GM13977 (cell line): ENCODE data around the gene C16orf87.

Experiments used
- DNase-seq: peaks from one replicate; pipeline ENCODE4 v3.0.0; 2012; ENCODE audit warnings: low spot score
- CTCF ChIP-seq: IDR thresholded peaks from 2 replicates; pipeline ENCODE4 v1.5.1; 2012; ENCODE audit warnings: mild to moderate bottlenecking, control low read depth; ENCODE audit not compliant: insufficient read depth; ENCODE audit errors: extremely low read depth, missing control alignments
- in situ Hi-C: fragments of 300-500 bp; cut with MboI; formaldehyde crosslinking; loops from one replicate; pipeline ENCODE4 v1.12.0; 2022; ENCODE audit warnings: low sequenced_read_pairs, low pct_unique_long_range_greater_than_20kb, mixed read lengths, inconsistent platforms; ENCODE audit not compliant: unreplicated experiment

Gene C16orf87

GRCh38 chr16:46853713-46854443 lies 22.9 kb upstream of the C16orf87 start:
- TF ChIP-seq CTCF, result peak; percentile 88
- DNase-seq, result peak; percentile 79
- in situ Hi-C loops, result no loop called here

- in situ Hi-C loops, result no loop called here
- no peak for TF ChIP-seq CTCF
- DNase-seq, result no peak
Measured at GRCh38 chr16:46852130-46852529, 21.1 kb upstream of the C16orf87 start.

DNA sequence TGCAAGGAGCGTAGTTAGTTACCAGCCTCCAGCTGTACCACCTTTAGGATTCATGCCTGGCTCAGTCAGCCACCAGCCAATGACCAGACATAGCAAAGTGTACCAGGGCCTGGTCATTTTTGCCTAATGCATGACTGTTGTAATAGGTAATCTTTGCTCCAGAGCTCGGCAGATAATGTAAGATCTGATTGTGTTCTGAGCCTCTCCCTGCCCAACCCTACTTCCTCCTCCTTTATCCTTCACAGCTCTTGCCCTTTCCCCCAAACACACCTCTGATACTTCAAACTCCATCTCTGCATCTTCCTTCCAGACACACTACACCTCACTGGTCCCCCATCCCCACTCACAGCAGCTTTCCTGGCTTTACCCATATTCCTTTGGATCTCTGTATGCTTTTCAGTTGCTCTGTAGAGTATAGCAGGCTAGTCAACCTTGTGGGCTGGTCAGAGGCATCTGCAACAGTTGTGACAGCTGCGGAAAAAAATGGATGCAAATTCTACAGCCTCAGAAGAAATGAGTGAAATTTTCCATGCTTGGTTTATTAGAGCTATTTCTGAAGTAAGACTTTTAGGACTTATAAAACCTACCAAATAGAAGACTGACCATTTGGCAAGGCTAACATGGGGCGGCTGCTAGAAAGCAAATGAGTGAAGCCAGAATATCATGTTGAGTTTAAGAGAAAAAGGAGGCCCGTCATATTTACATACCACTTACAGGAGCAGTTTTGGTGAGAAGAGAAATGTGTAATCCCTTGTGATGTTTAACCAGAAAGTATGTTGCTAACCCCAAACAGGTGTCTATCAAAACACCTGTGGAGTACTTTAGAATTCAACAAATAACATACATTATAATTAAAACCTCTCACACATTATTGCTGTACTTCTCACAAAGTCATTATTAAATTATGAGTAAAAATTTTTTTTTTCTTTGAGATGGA lies 19.9 kb upstream of the C16orf87 start:
- TF ChIP-seq CTCF, result no peak

GRCh38 chr16:46848768-46849764 lies 18.1 kb upstream of the C16orf87 start:
- no peak for DNase-seq
- in situ Hi-C loops, result no loop called here
- no peak for TF ChIP-seq CTCF

More for the DNA sequence above, 19.9 kb upstream of the C16orf87 start:
- no peak for DNase-seq
- in situ Hi-C loops, result no loop called here

- no peak for TF ChIP-seq CTCF
- in situ Hi-C loops, result no loop called here
- no peak for DNase-seq
Measured at GRCh38 chr16:46845952-46846351, 15.0 kb upstream of the C16orf87 start.

DNA sequence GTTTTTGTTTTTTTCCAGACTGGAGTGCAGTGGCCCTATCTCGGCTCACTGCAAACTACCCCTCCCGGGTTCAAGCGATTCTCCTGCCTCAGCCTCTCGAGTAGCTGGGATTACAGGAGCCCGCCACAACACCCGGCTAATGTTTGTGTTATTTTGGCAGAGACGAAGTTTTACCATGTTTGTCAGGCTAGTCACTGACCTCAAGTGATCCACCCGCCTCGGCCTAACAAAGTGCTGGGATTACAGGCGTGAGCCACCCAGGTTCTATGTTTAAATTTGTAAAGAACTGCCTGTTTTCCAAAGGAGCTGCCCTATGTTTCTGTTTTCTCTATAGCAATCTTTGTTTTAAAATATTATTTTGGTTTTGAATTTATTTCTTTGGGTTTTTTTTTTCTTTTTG lies 13.8 kb upstream of the C16orf87 start:
- TF ChIP-seq CTCF, result no peak
- no peak for DNase-seq
- in situ Hi-C loops, result no loop called here
